Glomerular visceral epithelial cell (primary cell): ENCODE data around the gene PCSK6.

Experiments
- DNase-seq: peaks from one replicate; pipeline ENCODE4 v3.0.0-alpha.2; 2016; ENCODE audit errors: extremely low spot score

PCSK6 gene

GRCh38 chr15:101499863-101500713 is 10.6 kb upstream of the PCSK6 start:
- no peak for DNase-seq

DNA sequence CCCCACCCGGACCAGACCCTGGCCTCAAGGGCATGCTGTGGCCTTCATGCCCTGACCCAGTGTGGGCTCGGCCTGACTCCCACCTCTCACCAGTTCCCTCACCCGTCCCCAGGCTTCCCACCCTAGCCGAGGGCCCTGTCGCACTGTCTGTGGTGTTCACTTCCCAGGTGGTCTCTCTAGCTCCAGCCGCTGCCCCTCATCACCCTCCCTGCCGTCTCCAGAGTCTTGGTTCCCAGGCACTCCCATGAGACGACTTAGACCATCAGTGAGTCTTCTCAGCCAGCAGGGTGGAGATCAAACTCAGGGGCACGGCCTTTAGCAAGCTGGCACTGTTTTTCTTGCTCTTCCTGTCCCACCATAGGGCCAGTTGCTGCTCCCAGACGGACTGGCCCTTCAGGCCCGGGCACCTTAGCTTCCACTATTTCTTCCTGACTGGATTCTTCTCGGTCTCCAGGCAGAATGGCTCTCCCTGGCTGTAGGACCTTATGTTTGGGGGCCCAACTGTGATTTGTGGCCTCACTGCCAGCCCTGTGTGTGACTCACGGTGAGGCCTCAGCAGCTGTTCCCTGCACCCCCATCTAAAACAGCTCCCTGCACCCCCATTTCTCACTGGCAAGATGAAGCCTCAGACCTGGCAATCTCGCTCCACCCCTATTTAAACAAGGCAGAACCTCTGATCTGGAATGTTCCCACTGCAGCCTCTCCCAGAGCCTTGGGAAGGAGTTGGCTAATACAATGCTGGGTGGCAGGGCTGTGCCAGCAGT is 9.4 kb upstream of the PCSK6 start:
- no peak for DNase-seq

GRCh38 chr15:101498076-101498716 is 8.7 kb upstream of the PCSK6 start:
- DNase-seq = no peak

DNA sequence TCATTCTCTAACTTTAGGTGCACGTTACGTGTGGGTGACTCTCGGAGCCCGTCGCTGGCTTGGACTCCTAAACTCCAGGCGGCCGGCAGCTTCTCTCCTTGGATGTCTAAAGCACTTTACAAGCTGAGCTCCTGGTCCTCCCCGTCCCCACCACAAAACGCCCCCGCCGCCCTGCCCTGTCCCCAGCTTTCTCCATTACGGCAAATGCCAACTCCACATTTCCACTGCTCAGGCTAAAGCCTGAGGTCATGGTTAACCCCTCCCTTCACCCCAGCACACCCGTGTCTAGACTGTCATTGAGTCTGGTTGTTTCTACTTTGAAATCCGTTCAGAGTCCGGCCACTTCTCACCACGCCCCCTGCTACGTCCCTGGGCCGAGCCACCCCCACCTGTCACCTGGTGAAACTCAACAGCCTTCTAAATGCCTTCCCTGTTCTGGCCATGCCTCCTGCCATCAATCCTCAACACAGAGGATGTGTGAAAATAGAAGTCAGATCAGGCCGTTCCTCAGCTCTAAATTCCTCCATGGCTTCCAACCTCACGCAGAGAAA is 8.1 kb upstream of the PCSK6 start:
- no peak for DNase-seq

GRCh38 chr15:101497017-101497416 is 7.5 kb upstream of the PCSK6 start:
- DNase-seq = no peak

DNA sequence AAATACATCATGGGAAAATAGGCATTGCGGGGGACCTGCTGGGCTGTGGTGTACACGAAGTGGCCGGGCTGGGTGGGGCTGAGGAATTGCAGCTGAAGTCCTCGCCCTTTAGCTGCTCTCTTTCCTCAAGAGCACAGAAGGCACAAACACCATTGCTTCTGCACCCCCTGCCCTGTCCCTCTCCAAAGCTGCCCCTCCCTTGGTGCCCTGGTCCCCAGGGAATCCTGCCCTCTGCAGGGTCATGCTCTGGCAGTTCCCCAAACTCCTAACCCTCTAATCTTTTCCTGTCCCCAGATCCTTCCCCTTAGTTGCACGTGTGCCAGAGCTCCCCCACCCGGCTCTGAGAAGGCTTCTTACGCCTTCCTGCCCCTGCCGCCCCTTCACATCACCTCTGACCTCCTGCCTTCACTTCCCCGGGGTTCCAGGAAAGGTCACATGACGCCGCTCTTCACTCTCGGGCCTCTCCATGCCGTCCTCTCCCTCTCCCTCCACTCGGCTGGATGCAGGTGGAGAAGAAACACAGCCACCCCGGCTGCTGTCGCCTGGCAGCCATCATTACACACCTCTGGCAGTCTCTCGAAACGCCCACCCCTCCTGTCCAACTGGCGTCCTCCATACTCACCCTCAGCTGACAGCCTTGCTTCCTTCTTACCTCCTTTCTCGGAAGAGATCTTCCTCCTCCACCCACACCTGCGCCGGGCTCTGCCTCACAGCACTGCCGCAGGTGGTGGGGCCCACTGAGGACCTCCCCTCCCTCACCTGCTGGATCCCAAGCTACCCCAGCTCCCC is 6.9 kb upstream of the PCSK6 start:
- no peak for DNase-seq

DNA sequence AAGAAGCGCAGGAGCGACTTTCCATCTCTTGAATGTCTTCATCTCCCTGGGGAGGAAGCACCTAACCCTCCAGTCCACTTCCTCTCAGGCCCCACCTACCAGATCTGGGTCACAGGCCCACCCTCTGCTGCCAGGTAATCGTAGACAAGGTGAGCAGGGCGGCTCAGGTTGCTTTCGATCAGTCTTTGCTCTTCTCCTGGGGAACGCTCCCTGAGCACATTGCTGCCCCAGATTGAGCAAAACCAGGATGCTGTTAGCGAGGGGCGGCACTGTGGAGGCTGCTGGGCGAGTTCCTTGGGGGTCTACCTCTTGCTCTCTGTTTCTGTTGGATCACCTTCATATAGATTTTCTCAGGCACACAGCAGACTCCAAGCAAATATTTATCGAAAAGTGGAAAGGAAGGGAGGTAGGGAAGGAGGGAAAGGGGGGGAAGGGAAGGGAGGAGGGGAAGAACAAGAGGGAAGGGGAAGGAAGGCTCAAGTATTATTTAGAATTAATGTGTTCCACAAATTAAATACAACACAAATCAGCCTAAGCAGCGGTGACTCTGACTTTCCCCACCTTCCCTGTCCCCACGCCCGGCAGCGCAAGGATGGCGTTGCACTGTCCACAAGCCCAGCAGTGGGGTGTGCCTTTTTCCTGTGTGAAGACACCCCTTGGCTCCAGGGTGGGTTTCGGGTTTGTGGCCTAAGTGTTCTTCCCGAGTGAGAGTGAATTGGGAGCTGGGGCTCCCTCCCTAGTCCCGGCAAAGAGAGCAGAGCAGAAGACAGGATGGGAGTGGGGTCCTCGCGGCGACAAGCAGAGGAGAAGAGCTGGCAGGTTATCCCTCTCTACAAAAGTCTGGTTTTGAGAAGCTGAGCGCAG is 6.1 kb upstream of the PCSK6 start:
- no peak for DNase-seq

DNA sequence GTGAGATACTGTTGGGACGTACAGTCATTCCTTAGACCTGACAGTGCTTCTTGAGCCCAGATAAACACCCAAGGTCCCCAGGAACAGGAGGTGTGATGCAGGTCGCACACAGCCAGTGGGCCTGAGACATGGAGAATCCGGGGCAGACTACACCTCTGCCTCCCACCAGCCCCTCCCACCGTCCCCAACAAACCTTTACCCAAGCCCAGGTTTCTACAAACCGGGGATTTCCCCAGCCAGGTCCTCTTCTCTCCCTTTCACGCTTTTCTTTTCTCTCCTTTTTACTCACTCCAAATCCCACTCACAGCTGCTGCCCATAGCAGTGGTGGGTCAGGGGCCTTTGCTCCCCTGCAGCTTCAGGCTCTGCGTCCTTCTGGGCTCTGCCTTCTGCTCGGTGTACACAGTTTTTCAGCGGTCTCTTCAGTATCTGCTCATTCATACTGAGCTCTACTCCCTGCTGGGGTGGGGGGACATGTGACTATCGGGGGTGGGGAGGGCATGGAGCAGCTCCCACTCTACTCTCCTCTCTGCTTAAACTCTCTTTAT is 4.8 kb upstream of the PCSK6 start:
- no peak for DNase-seq

DNA sequence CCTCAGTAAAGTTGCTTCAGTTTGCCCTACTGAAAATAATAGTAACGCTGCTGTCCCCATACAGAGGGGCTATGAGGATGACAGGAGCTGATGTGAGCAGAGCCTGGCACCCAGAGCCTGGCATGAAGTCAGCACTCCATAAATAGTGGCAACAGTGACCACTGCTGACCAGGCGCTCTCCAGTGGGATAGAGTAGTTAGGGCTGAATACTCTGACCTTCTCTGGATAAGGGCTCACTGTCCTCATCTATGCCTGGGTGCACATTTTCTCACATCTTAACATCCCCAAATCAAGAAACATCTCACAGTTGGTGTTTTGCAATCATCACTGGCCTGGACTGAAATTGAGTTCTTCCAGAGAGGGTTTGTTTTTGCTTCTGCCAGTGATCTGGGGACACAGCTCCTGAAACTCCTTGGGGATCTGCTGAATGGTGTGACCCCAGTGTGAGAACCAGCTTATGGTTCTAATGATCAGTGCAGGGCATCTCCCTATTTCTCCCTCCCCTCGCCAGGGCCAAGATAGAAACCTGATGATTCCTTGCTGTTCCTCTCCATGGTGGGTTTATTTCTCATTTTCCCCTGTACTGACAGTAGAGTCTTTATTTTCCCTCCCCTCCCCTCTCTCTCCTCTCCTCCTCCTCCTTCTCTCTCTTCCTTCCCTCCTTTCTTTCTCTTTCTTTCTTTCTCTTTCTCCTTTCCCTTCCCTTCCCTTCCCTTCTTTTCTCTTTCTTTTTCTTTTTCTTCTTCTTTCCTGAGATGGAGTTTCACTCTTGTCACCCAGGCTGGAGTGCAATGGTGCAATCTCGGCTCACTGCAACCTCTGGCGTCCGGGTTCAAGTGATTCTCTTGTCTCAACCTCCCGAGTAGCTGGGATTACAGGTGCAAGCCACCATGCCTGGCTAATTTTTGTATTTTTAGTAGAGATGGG is 3.5 kb upstream of the PCSK6 start:
- DNase-seq = no peak

GRCh38 chr15:101491734-101492640 is 2.5 kb upstream of the PCSK6 start:
- DNase-seq = no peak

- DNase-seq = no peak
Measured at GRCh38 chr15:101490922-101491733, 1.6 kb upstream of the PCSK6 start.

GRCh38 chr15:101490408-101490891 is 943 bp upstream of the PCSK6 start:
- no peak for DNase-seq

DNA sequence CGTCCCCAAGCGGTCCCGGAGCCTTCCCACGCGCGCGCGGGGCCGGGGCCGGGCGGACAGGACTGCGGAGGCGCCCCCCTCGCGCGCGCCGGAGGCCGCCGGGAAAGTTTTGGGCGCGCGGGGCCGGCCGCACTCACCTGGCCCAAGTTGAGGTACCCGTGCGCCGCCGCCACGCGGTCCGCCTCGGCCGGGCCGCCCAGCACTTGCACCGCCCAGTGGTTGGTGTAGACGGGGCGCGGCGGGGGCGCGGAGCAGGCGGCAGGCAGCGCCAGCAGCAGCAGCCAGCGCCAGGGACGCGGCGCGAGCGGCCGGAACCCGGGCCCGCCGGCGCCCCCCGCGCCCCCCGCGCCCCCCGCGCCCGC is 289 bp downstream of the PCSK6 start:
- DNase-seq = no peak

- no peak for DNase-seq
Measured at GRCh38 chr15:101488300-101489164, 975 bp downstream of the PCSK6 start.

DNA sequence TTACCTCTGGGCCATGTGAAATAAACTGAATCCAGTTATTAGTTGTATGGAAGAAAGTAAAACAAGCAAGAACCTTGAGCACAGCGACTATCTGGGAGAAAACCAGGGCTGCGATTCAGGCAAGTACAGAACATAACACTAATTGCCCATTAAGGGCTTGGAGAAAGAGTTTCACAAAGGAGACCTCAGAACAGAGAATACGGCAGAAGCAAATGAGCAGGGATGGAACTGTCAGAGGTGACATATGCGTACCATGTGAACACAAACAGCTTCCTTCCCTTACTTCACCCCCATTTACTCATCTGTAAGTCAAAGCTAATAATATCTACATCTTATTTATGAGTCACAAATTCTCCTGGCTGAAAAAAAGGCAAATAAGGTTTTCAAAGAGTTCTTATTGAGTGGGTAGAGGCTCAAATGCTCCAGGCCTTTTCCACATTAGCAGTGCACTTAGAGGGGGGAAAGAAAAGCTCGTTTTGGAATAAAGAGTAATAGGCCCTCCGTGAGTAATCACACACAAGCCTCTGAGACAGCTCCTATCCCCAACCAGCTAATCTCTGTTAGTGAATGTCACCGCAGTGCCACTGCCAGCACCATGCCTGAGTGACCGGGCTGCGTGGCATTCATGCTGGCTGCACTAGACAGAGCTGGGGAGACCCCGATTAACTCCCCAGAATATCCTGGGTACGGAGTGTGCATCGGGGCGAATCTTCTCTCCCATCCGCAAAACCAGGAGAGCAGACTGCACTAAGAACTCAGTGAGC is 2.6 kb downstream of the PCSK6 start:
- no peak for DNase-seq
